GM19240 (cell line): Measurements from ENCODE around the gene SLC6A15.

Source experiments
- DNase-seq: peaks from one replicate; pipeline ENCODE4 v3.0.0; 2011; ENCODE audit warnings: low spot score; ENCODE audit not compliant: insufficient read length

The SLC6A15 gene

GRCh38 chr12:84912198-84913128, at the start of gene SLC6A15:
Gene SLC6A15 (minus strand): TSS chr12:84912799. CDS start chr12:84892120, 20,679 bp downstream.
- no peak for DNase-seq

DNA sequence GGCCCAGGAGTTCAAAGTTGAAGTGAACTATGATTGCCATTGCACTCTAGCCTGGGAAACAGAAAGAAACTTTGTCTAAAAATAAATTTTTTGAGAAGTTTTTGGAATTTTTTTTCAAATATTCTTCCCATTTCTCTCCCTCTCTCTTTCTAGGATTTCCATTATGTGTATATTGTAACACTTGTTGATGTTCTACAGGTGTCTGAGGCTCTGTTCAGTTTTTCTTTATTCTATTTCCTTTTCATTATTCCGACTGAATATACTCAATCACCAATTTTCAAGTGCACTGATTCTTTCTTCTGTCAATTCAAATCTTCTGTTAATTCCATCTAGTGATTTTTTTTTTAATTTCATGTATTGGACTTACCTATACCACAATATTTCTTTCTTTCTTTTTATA, 48.3 kb upstream of the SLC6A15 start:
- DNase-seq = no peak

GRCh38 chr12:84955298-84955697, 42.7 kb upstream of the SLC6A15 start:
- DNase-seq = no peak

DNA sequence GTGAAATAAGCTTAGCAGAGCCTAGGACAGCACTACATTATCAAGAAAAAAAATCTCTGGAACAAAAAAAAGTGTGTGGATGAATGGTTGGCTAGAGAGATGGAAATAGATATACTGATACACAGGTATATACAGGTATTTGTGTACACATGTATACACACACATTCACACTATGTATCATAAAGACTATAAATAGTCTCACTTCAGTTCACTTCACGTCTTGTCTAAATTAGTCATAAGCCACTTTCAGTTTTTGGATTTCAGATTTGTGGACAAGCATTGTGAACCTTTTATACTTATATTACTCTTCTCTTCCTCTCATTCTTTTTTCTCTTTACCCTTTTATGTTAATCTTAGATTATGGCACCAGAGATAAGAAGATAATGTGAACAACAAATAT, 41.8 kb upstream of the SLC6A15 start:
- DNase-seq = no peak

DNA sequence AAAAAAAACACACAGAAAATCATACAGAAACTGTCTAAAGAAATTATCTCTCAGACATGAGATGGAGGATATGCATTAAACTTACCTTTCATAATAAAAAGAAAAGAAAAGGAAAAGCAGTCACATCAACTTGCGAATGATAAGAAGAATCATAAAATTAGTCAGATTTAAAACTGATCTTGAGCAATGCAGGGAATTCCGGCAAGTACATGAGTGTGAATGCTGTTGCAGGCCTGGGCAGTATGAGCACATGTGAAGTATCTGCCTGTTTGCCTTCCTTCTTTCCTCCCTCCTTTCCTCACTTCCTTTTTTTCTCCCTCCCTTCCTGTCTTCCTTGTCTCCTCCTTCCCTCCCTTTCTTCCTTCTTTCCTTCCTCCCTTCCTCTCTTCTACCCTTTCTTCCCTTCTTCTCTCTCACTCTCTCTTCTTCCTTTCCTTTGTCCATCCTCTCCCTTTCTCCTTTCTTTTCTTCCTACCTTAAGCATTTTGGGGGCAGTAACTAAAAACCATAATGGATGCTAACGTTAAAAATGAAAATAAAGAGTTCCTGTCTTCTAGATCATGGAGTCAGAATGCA, 38.5 kb upstream of the SLC6A15 start:
- no peak for DNase-seq

- DNase-seq = no peak
Measured at GRCh38 chr12:84946753-84947152, 34.2 kb upstream of the SLC6A15 start.

GRCh38 chr12:84937415-84937814, 24.8 kb upstream of the SLC6A15 start:
- DNase-seq = no peak

DNA sequence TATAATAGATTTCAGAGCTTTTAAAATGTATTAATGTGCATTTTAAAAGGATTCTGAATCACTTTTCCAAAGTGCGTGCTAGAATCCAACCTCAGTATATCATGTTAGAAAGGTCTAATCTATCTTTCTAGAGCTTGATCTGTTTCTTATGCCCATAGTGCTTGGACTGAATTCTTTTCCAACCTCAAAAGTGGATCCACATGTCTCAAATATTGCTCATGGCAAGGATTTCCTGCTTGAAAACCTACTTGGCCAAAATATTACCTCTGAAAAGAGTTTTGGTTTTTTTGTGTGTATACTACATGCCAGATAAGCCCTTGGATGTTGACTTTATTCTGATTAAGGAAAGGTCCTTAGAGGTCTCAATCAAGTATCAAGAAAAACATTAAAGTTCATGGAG, 16.9 kb upstream of the SLC6A15 start:
- DNase-seq = no peak

DNA sequence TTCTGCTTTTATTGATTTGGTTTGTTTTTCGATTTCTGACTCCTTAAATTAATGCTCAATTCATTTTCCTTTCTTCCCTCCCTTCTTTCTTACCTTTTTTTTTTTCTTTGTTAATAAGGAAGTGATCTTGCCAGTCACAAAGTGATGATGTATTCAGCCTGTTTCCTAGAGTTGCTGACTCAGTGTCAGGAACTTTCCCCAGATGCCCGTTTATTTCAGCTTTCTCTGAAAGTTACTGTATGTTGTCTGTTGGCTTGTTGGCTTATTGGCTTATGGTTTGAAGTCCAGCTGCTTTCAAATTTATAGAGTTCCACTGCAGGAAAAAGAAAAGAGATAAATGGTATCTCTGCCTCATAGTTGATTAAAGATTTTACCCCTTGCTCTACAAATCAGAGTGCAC, 12.4 kb upstream of the SLC6A15 start:
- no peak for DNase-seq

GRCh38 chr12:84922693-84923092, 10.1 kb upstream of the SLC6A15 start:
- no peak for DNase-seq

- no peak for DNase-seq
Measured at GRCh38 chr12:84920331-84920730, 7.7 kb upstream of the SLC6A15 start.

- DNase-seq = no peak
Measured at GRCh38 chr12:84919271-84919670, 6.7 kb upstream of the SLC6A15 start.

GRCh38 chr12:84913129-84913515, 523 bp upstream of the SLC6A15 start:
- DNase-seq = no peak

- no peak for DNase-seq
Measured at GRCh38 chr12:84911271-84912197, 1.1 kb downstream of the SLC6A15 start.

GRCh38 chr12:84910549-84911241, 1.9 kb downstream of the SLC6A15 start:
- DNase-seq = no peak

- DNase-seq = no peak
Measured at GRCh38 chr12:84904051-84904450, 8.5 kb downstream of the SLC6A15 start.

GRCh38 chr12:84891106-84891838, 21.3 kb downstream of the SLC6A15 start:
- DNase-seq = no peak

DNA sequence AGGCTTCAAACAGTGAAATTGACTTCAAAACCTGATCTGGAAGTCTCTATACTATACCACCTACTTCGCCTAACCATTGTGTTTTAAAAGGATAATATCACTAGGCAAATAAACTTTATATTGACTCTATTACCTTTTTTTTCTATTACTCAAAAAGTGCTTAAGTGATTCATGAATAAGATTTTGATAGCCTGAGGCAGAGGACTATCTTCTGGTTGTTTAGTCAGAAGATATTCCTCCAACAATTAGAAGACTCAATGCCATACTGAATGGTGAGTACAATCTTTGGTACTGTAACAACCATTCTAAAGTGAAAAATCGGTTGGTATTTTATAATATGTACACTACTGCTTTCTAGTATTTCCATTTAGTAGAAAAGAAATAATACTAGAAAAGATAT, 22.8 kb downstream of the SLC6A15 start:
- no peak for DNase-seq

- no peak for DNase-seq
Measured at GRCh38 chr12:84888861-84889260, 23.7 kb downstream of the SLC6A15 start.

GRCh38 chr12:84877340-84877739, 35.3 kb downstream of the SLC6A15 start:
- no peak for DNase-seq

DNA sequence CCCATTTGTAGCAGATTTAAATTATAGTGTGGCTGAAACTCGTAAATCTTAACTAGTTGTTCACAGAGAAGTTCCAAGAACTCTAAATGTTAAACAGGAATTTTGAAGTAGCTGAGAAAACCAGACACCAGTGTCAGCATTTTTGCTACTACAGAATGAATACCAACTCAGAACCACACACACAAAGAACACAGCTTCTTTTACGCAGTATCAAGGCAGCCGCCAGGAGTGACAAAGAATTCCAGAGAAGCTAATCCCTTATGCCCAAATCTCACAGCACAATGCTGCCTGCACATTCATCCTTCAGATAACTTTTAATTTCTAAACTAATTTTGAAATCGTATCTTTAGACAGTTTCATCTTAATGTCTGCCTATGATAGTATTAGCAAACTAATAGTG, 37.4 kb downstream of the SLC6A15 start:
- no peak for DNase-seq
